H1 (cell line): ENCODE data around the gene RAB25. TPM values are rescaled to one million over a fixed set of nuclear protein-coding genes. Genes with fewer than 3 reads are reported as not detected.

Experiments
- CHD7 ChIP-seq: fragments of 300-600 bp; sonication (generic); IDR thresholded peaks from 2 replicates; pipeline ENCODE4 v1.7.1; 2012; ENCODE audit warnings: low read length, moderate library complexity, mild to moderate bottlenecking, inconsistent platforms; ENCODE audit not compliant: insufficient replicate concordance
- TAF7 ChIP-seq: optimal IDR thresholded peaks from 2 replicates; pipeline ENCODE3; 2011; ENCODE audit warnings: low read depth, mild to moderate bottlenecking, inconsistent platforms, low read length, moderate library complexity, borderline replicate concordance
- polyA plus RNA-seq, 7 experiments: library from polyadenylated mRNA; depleted of rRNA in 3 of 7; stranded (reverse) in 5 of 7; unstranded in 2 of 7; fragments of >200 nt in 5 of 7; fragments of 200-250 nt in 2 of 7; gene quantifications; 1 replicate in 5 of 7; 2 replicates in 1 of 7; 4 replicates in 1 of 7; pipeline versions ENCODE4 v1.2.1 to v1.2.3, GENCODE V29; 2011 to 2013; ENCODE audit warnings: missing spikeins in 2 of 7, mixed read lengths in 2 of 7
- total RNA-seq: library from RNA; stranded (reverse); fragmentation: NEBNext Ultra II Directional; extraction: Animal tissue kit (Norgen Biotek cat#: 25700); gene quantifications from 2 replicates; pipeline ENCODE4 v1.2.1, GENCODE V29; 2021

RAB25 gene
- total and polyA plus RNA-seq, 2 of the 8 experiments (the other 6 are each of a cell fraction or from before 2014, with no cell fraction given): 34.8 to 98.2 TPM

- TF ChIP-seq CHD7 (no peak), TAF7 (no peak)
These were observed 18.8 kb downstream of the RAB25 start (continued) for GRCh38 chr1:156079762-156080161.
